ENCODE results near the gene MSMP. TPM values are rescaled to one million over a fixed set of nuclear protein-coding genes. Genes with fewer than 3 reads are reported as not detected.

The MSMP gene
- total and polyA plus RNA-seq, 2 donors (not counting 1 experiment from before 2014, with no cell fraction given), result 2.3 to 3.9 TPM

DNA sequence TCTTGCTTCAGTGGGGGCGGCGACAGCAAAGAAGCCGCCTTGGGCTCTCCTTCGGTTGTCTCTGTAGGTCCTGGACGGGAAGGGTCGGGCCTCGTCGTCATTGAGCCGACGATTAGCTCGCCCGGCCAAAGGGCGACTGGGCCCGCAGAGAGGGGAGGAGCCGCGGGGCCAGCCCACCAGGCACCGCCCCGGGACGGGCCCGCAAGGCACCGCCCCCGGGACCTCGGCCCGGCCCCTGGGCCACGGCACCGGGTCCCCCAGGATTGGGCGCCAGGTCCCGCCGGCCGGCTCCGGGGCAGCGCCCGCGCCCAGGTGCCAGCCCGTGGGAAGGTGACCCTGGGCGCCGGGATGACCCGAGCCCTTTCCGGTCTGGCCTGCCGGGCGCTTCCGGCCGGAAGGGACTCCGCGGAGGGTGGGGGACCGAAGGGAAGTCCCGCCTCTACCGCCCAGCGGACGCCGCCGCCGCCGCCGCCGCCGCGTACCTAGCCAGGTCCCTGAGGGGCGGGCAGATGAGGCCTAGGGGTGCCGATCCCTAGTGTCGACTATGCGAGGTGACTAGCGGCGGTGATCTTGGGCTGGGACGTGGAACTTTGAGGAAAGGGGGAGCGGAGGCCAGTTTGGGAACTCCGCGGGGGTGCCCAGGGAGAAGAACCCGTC is 5.1 kb downstream of the MSMP start, which contains the start of the genes GBA2 and RGP1:
GBA2 (minus strand) TSS at position 371 of the 657 bp plus-strand sequence. CDS start 524 bp downstream, outside the sequence.
RGP1 (plus strand) TSS at position 430 of the 657 bp plus-strand sequence. CDS start 469 bp downstream, outside the sequence.
- peaks cover 42% of the 10 kb centered on the region for H4K20me1 ChIP-seq (ENCODE audit: control insufficient read depth, insufficient read depth, low read length, poor library complexity, severe bottlenecking)
- H3K27ac ChIP-seq (ENCODE audit: low read length in 2 of 2), result peak within 1 kb of the TSS; percentile 71 to 77
- ChIA-PET POLR2A (interaction anchor here (0.6 to 2.4 kb wide), 13 partner anchors 8 to 142 kb away, joined by 3 to 29 read pairs (median 3); partner anchors contain the start of genes CCDC107, CREB3, FAM221B and HINT2), CTCF (interaction anchor here (1.0 to 9.4 kb wide), 16 partner anchors 9 to 145 kb away, joined by 3 to 142 read pairs (median 5); partner anchors contain the start of genes ARHGEF39, CCDC107, CREB3 and RMRP)
- peak within 1 kb of the TSS; percentile 88 for H3K4me2 ChIP-seq (replicated peaks; ENCODE audit: low read depth, low read length, poor library complexity, severe bottlenecking)
- peak; percentile 83 for ATAC-seq (ENCODE audit: low read depth)
- TF ChIP-seq, protein P1, sequence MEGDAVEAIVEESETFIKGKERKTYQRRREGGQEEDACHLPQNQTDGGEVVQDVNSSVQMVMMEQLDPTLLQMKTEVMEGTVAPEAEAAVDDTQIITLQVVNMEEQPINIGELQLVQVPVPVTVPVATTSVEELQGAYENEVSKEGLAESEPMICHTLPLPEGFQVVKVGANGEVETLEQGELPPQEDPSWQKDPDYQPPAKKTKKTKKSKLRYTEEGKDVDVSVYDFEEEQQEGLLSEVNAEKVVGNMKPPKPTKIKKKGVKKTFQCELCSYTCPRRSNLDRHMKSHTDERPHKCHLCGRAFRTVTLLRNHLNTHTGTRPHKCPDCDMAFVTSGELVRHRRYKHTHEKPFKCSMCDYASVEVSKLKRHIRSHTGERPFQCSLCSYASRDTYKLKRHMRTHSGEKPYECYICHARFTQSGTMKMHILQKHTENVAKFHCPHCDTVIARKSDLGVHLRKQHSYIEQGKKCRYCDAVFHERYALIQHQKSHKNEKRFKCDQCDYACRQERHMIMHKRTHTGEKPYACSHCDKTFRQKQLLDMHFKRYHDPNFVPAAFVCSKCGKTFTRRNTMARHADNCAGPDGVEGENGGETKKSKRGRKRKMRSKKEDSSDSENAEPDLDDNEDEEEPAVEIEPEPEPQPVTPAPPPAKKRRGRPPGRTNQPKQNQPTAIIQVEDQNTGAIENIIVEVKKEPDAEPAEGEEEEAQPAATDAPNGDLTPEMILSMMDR (IDR thresholded peaks at IDR 0.05), result no peak
- TF ChIP-seq EZH2 (IDR thresholded peaks at IDR 0.05; ENCODE audit: borderline replicate concordance, insufficient read depth, low read depth, low read length, poor library complexity, severe bottlenecking), result no peak
- peaks cover 2 to 45% of the 10 kb centered on the region in 2 experiments for H3K36me3 ChIP-seq (replicated peaks in 1 of 2; ENCODE audit: control extremely low read depth in 1 of 2, control insufficient read depth in 1 of 2, extremely low read depth in 1 of 2, insufficient read depth in 2 of 2, low read length in 1 of 2)
- H3K79me2 ChIP-seq (ENCODE audit: control insufficient read depth, insufficient read depth, low read length), result peaks cover 90% of the 10 kb centered on the region
- peaks cover 37 to 41% of the 10 kb centered on the region in 2 donors for H3K4me1 ChIP-seq (ENCODE audit: control insufficient read depth in 2 of 2, insufficient read depth in 2 of 2, low read length in 2 of 2)
- H3K4me1 Mint-ChIP-seq, result peaks cover 50% of the 10 kb centered on the region
- peak within 1 kb of the TSS; percentile 96 for H3K4me3 Mint-ChIP-seq
- peak within 1 kb of the TSS; percentile 81 for H3K9ac ChIP-seq (ENCODE audit: low read length)
- DNase-seq, result peak; percentile 82
- H3K27me3 Mint-ChIP-seq, result no peaks in the 10 kb centered on the region
- WGBS (ENCODE audit: insufficient coverage), result 0% methylated on average over 63 of the region's 69 CpGs
- H3K9me3 Mint-ChIP-seq (ENCODE audit: insufficient read depth), result no peaks in the 10 kb centered on the region
- H3K27me3 ChIP-seq (replicated peaks in 1 of 4; ENCODE audit: control extremely low read depth in 1 of 4, control insufficient read depth in 3 of 4, insufficient read depth in 4 of 4, low read length in 3 of 4), result no peaks in the 10 kb centered on the region
- peak within 1 kb of the TSS; percentile 82 for H2AFZ ChIP-seq (ENCODE audit: insufficient read depth, low read depth, low read length, poor library complexity, severe bottlenecking)
- peak within 1 kb of the TSS; percentile 73 to 92 (median 84) for H3K4me3 ChIP-seq (ENCODE audit: control extremely low read depth in 1 of 5, extremely low read depth in 1 of 5, insufficient read depth in 1 of 5, low read depth in 2 of 5, low read length in 4 of 5)
- H3K9me3 ChIP-seq (ENCODE audit: control extremely low read depth in 1 of 3, control insufficient read depth in 2 of 3, insufficient read depth in 1 of 3, low read length in 2 of 3), result no peaks in the 10 kb centered on the region
- peak within 1 kb of the TSS; percentile 96 for H3K27ac Mint-ChIP-seq
- intact Hi-C loops (cut with micrococcal nuclease), result loop anchor here (1.0 kb wide), 5 partner anchors 8 to 145 kb away; partner anchors contain the start of genes CREB3, SPAG8 and TLN1
